Activated CD4-positive, alpha-beta T cell treated with anti-CD3 and anti-CD28 coated beads, Interleukin-2, Interleukin-4, amounts not matched to agents 100 ng/mL and 50 ng/mL, durations not matched to agents 16 hours and 8 hours (primary cell): Measurements from ENCODE around the gene ASIC4.

Source experiments
- DNase-seq: peaks from one replicate; pipeline ENCODE4 v3.0.0-alpha.2; 2020; ENCODE audit warnings: low spot score

Gene ASIC4

GRCh38 chr2:219551441-219552381, 37.4 kb downstream of the ASIC4 start:
- DNase-seq, result no peak

- DNase-seq, result peak; percentile 70
These were observed 38.3 kb downstream of the ASIC4 start for GRCh38 chr2:219552382-219553167.

- DNase-seq, result no peak
These were observed 38.8 kb downstream of the ASIC4 start for GRCh38 chr2:219553168-219553417.

DNA sequence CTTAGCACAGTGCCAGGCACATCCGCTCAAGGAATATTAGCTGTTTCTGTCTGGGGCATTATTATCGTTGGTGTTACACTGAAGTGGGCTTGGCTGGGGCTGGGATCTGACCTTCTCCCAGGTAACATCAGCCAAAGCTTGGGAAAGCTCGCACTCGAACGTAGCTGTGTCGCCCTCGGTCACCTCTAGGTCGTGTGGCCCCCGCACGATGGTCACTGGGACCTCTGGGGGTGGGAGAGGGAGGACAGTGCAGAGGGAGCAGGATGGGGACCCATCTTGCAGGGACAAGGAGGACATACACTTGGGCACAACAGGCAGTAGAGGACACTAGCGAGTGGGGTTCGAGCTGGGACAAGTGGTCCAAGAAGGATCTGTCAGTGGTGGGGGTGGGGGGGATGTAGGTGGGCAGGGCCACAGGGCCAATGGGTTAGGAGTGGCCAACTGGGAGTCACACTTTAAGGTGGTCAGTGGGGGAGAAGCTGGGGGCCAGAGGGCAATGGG, 39.2 kb downstream of the ASIC4 start:
- no peak for DNase-seq

GRCh38 chr2:219554350-219554749, 40.1 kb downstream of the ASIC4 start:
- no peak for DNase-seq

GRCh38 chr2:219555956-219556355, 41.7 kb downstream of the ASIC4 start:
- no peak for DNase-seq

- no peak for DNase-seq
These were observed 42.1 kb downstream of the ASIC4 start for GRCh38 chr2:219556413-219556812.

DNA sequence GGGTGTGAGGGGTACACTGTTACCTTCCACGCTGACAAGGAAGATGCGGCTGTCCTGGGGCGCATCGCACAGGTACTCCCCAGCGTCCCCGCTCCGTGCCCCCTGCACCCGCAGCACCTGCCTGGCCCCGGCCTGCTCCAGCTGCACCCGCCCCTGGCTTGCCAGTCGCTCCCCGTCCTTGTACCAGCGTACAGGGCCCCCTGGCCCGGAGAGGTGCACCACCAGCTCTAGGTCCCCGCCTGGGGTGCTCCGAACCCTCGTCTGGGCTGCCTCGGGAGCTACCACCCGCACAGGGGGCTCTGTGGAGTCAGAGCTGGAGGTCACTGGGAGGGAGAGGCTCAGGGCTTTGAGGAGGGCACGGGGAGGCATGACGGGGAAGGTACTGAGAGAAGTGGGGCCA, 43.0 kb downstream of the ASIC4 start:
- DNase-seq, result no peak

DNA sequence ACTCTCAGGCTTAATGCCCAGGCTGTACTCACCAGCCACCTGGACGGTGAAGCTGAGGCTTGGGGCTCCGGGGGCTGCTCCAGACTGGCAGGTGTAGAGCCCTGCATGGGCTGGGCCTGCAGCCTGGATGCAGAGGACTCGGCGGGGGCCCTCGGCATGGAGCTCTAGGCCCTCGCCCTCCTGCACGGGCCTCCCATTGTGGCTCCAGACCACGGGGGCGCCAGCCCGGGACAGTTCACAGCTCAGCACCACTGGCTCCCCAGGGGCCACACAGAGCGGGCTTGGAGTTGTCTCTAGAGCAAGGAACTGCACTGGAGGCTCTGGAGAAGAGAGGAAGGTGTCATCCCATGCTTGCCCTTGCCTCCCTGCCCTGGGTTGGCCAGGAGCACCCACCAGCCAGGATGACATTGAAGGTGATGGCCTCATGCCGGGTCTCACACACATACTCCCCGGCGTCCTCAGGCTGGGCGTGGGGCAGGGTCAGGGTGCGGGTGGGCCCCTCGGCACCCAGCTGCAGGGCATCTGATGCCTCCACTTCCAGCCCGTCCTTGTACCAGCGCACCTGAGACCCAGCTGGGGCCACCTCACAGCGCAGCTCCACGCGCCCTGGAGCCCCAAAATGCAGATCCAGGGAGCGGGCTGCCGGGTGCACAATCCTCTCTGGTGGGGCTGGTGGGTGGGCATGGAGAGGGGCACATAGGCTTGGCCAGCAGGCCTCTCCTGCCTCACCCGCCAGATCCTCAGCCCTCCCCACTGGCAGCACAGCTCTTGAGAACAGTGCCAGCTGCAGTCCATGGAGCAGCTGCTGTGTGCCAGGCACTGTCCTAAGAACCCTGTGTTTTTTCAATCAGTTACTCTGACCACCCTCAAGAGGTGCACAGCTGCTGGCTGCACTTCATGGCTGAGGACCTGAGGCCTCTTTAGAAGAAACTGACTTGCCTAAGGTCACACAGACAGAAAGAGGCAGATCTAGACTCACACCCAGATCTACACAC, 43.8 kb downstream of the ASIC4 start:
- no peak for DNase-seq

GRCh38 chr2:219559156-219559915, 45.1 kb downstream of the ASIC4 start:
- DNase-seq, result no peak

DNA sequence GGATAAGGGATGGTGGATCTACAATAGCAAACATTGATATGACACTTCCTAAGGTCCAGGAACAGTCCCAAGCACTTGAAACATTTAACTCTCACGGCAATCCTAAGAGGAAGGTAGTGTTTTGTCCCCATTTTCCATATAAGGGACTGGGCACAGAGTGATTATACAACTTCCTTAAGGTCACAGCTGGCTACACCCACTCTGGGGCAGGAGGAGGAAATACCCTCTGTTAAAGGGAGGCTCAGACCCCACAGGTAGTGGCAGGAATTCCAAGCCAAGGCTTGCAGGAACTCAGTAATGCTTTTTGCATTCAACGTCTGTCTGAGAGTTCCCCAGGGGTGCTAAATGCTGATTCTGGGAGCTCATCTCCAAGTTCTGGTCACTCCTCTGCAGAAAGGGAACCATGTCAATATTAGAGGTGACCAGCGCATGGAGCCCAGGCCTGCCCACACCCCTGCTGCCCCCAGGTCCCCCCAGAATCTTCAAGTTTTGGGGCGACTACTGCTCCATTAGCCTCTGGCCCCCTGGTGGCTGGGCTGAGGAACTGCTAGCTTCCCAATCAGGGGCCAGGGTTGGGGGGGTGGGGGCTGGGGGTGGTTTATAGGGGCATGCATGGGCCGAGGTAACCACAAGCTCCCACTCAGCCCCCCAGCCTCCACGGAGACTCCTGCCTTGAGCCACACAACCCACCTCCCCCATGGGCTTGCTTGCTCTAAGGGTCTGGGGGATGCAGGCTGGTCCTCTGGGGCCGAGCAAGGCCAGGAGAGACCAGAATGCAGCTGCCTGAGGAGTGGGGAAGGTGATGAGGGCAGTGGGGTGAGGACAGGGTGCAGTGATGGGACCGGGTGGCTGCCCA, 46.0 kb downstream of the ASIC4 start:
- no peak for DNase-seq

- DNase-seq, result no peak
These were observed 46.6 kb downstream of the ASIC4 start for GRCh38 chr2:219560893-219561178.

GRCh38 chr2:219561179-219562048, 47.1 kb downstream of the ASIC4 start:
- DNase-seq, result no peak

GRCh38 chr2:219562049-219563020, 48.1 kb downstream of the ASIC4 start:
- DNase-seq, result no peak

GRCh38 chr2:219563271-219563928, 49.1 kb downstream of the ASIC4 start:
- no peak for DNase-seq

DNA sequence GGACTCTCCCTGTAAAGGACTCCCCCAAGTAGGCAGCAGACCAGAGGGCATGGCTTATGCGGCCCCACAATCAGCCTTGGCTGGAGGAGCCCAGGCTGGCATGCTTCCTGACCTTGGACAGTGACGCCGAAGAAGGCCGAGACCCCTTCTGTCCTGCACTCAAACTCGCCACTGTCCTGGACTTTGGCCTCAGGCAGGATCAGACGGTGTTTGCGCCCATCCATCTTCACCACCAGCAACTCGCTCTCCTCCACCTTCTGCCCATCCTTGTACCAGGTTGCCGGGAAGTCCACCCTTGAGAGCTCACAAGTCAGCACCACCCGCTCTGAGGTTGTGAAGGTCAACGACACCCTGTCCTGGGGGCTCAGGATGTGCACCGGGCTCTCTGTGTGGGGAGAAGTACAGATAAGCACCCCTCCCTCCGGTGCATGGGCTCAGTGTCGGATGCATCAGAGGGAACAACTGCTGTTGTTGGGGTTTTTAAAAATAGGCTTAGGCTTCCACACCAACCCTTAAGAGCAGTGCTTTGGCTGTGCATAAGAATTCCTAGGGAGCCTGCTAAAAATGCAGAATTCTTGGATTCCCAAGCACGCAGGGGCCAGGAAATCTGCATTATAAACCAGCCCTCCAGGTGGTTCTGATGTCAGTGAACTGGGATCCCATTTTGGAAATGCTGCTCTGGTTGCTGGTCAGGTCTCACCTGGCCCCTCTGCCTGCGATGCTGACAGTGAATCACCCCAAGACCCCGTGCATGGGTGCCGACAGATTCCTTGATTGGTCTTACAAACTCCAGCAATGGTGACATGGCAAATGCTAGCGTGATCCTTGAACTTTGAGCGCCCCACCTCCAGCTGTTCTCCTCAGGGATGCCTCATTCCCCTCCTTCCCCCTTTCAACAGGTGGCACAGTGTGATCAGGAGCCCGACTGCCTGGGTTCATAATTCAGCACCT, 51.1 kb downstream of the ASIC4 start:
- DNase-seq, result no peak

- DNase-seq, result no peak
These were observed 52.4 kb downstream of the ASIC4 start for GRCh38 chr2:219566640-219567039.
